Liver (tissue), 9 donors: ENCODE data around the gene SLC6A17. TPM values are rescaled to one million over a fixed set of nuclear protein-coding genes. Genes with fewer than 3 reads are reported as not detected.

Experiments
- DNase-seq: peaks from one replicate; pipeline ENCODE4 v3.0.0-alpha.2; 2017; ENCODE audit warnings: low spot score
- H3K27ac ChIP-seq, 2 donors: one replicate each; pipeline ENCODE4 v1.7.0; 2013; ENCODE audit warnings: inconsistent platforms in 2 of 2, low read length in 2 of 2, control low read depth in 1 of 2, low read depth in 1 of 2, mild to moderate bottlenecking in 1 of 2
- H3K27me3 ChIP-seq, 4 donors: one replicate each; pipeline versions ENCODE4 v1.6.1 to v1.7.0; 2013; ENCODE audit warnings: low read length in 3 of 4, inconsistent platforms in 1 of 4, mild to moderate bottlenecking in 1 of 4, moderate library complexity in 1 of 4; ENCODE audit not compliant: control insufficient read depth in 4 of 4, insufficient read depth in 4 of 4
- H3K36me3 ChIP-seq, 4 donors: one replicate each; pipeline versions ENCODE4 v1.6.1 to v1.7.0; 2013; ENCODE audit warnings: low read length in 3 of 4, mild to moderate bottlenecking in 3 of 4, low read depth in 1 of 4, moderate library complexity in 1 of 4; ENCODE audit not compliant: control insufficient read depth in 4 of 4, insufficient read depth in 3 of 4
- H3K4me1 ChIP-seq, 4 donors: one replicate each; pipeline versions ENCODE4 v1.6.1 to v1.7.0; 2013; ENCODE audit warnings: low read length in 3 of 4, mild to moderate bottlenecking in 3 of 4, moderate library complexity in 1 of 4; ENCODE audit not compliant: control insufficient read depth in 4 of 4, insufficient read depth in 4 of 4
- H3K4me3 ChIP-seq, 3 donors: one replicate each; pipeline versions ENCODE4 v1.6.1 to v1.7.0; 2013; ENCODE audit warnings: low read length in 3 of 3, control low read depth in 1 of 3, low read depth in 1 of 3, mild to moderate bottlenecking in 1 of 3
- H3K9ac ChIP-seq, 2 donors: one replicate each; pipeline ENCODE4 v1.7.0; 2013; ENCODE audit warnings: low read length in 2 of 2, mild to moderate bottlenecking in 2 of 2, moderate library complexity in 2 of 2, control low read depth in 1 of 2, low read depth in 1 of 2
- H3K9me3 ChIP-seq, 4 donors: one replicate each; pipeline versions ENCODE4 v1.6.1 to v1.7.0; 2013; ENCODE audit warnings: low read length in 3 of 4; ENCODE audit not compliant: control insufficient read depth in 4 of 4
- EGR1 ChIP-seq, 2 donors: IDR thresholded peaks; 2 replicates each; pipeline ENCODE4 v1.6.1; 2016 to 2018; ENCODE audit warnings: antibody characterized with exemption in 2 of 2, low read depth in 2 of 2
- FOXA1 ChIP-seq: IDR thresholded peaks from 2 replicates; pipeline ENCODE4 v1.6.1; 2016; ENCODE audit warnings: antibody characterized with exemption
- FOXA2 ChIP-seq: IDR thresholded peaks from 2 replicates; pipeline ENCODE4 v1.6.1; 2016; ENCODE audit warnings: antibody characterized with exemption
- GABPA ChIP-seq, 2 donors: IDR thresholded peaks in 1 of 2; conservative IDR thresholded peaks in 1 of 2; 2 replicates each; pipeline ENCODE4 v1.6.1; 2016; ENCODE audit warnings: antibody characterized with exemption in 2 of 2, mild to moderate bottlenecking in 1 of 2, moderate library complexity in 1 of 2
- HNF4A ChIP-seq, 2 donors: conservative IDR thresholded peaks; 2 replicates each; pipeline ENCODE4 v1.6.1; 2016; ENCODE audit warnings: antibody characterized with exemption in 2 of 2, mild to moderate bottlenecking in 2 of 2
- HNF4G ChIP-seq: IDR thresholded peaks from 2 replicates; pipeline ENCODE4 v1.6.1; 2016; ENCODE audit warnings: antibody characterized with exemption
- JUND ChIP-seq, 2 donors: IDR thresholded peaks; 2 replicates each; pipeline ENCODE4 v1.6.1; 2016; ENCODE audit warnings: antibody characterized with exemption in 2 of 2
- MAX ChIP-seq: IDR thresholded peaks from 2 replicates; pipeline ENCODE4 v1.6.1; 2016; ENCODE audit warnings: antibody characterized with exemption
- NR2F2 ChIP-seq: IDR thresholded peaks from 2 replicates; pipeline ENCODE4 v1.6.1; 2016; ENCODE audit warnings: antibody characterized with exemption
- RAD21 ChIP-seq, 2 donors: IDR thresholded peaks; 2 replicates each; pipeline ENCODE4 v1.6.1; 2016; ENCODE audit warnings: antibody characterized with exemption in 2 of 2, mild to moderate bottlenecking in 2 of 2
- REST ChIP-seq: IDR thresholded peaks from 2 replicates; pipeline ENCODE4 v1.6.1; 2016; ENCODE audit warnings: antibody characterized with exemption, mild to moderate bottlenecking
- RXRA ChIP-seq, 2 donors: IDR thresholded peaks; 2 replicates each; pipeline ENCODE4 v1.6.1; 2017 to 2018; ENCODE audit warnings: antibody characterized with exemption in 2 of 2, mild to moderate bottlenecking in 1 of 2
- SP1 ChIP-seq: IDR thresholded peaks from 2 replicates; pipeline ENCODE4 v1.6.1; 2018; ENCODE audit warnings: antibody characterized with exemption, mild to moderate bottlenecking
- TAF1 ChIP-seq: conservative IDR thresholded peaks from 2 replicates; pipeline ENCODE4 v1.6.1; 2016; ENCODE audit warnings: antibody characterized with exemption, mild to moderate bottlenecking
- YY1 ChIP-seq: IDR thresholded peaks from 2 replicates; pipeline ENCODE4 v1.6.1; 2016; ENCODE audit warnings: antibody characterized with exemption, mild to moderate bottlenecking
- ZBTB33 ChIP-seq: IDR thresholded peaks from 2 replicates; pipeline ENCODE4 v1.6.1; 2016; ENCODE audit warnings: antibody characterized with exemption
- WGBS: extraction: QIAGEN DNeasy Blood & Tissue Kit; methylation state at CpG from one replicate; pipeline ENCODE4 v1.1.7; 2013; 5-methylcytosine and 5-hydroxymethylcytosine counted together
- polyA plus RNA-seq, 2 donors: library from polyadenylated mRNA; stranded (reverse) in 1 of 2; unstranded in 1 of 2; fragments of 200-250 nt in 1 of 2; fragments of >200 nt in 1 of 2; fragmentation: Nextera tagmentation in 1 of 2; extraction: Ambion mirVana in 1 of 2; gene quantifications; one replicate each; pipeline versions ENCODE4 v1.2.1 to v1.2.3, GENCODE V29; 2013 to 2015
- total RNA-seq, 2 donors: library from RNA; depleted of rRNA; stranded (reverse); fragments of >200 nt; gene quantifications; one replicate each; pipeline ENCODE4 v1.2.3, GENCODE V29; 2014
- TF ChIP-seq, protein P1 (sequence below): fragments of 150-350 bp; IDR thresholded peaks from 2 replicates; pipeline ENCODE4 v1.5.1; 2017; ENCODE audit warnings: improper control_type of control experiment, low read depth, low read length; ENCODE audit not compliant: missing input control
- TF ChIP-seq, protein P2 (sequence below): IDR thresholded peaks from 2 replicates; pipeline ENCODE4 v1.6.1; 2016; ENCODE audit warnings: antibody characterized with exemption
- donor health status: healthy.
- donor health status: healthy.
- donor health status: healthy.
- donor health status: healthy.
- donor health status: healthy.

The SLC6A17 gene
- total and polyA plus RNA-seq, 4 donors: not detected

DNA sequence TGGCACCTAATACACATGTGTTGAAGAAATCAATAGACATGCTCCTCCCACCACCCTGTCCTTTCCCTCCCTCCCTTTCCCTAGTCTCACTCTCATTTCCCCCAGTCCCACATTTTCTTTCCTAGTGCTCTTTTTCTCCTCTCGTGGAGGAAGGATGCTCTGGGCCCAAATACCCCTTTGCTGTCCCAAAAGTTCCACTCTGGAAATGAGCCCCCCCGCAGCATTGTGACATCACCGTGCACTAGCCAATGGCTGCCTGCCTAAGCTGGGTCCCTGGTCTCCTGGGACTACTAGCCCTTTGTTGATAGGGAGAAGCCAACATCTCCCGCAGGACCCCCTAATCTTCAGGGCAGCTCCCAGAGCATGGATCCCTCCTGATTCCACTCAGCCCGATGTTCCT, 38.2 kb upstream of the SLC6A17 start, which contains the start of gene UBL4B:
Gene UBL4B (plus strand): TSS at position 301 of the 400 bp plus-strand sequence. CDS start 92 bp downstream, at position 393.
- no peak within 1 kb of the TSS for H3K9ac ChIP-seq
- 86% methylated on average over 5 of the region's 5 CpGs for WGBS
- no peak for DNase-seq
- H3K4me1 ChIP-seq: no peaks in the 10 kb centered on the region
- TF ChIP-seq FOXA2 (no peak), JUND (IDR thresholded peaks at IDR 0.05) (no peak), HNF4G (no peak), NR2F2 (no peak), FOXA1 (no peak), REST (no peak), RXRA (IDR thresholded peaks at IDR 0.05) (no peak), TAF1 (no peak), RAD21 (IDR thresholded peaks at IDR 0.05) (no peak), HNF4A (conservative IDR thresholded peaks at IDR 0.05) (no peak), EGR1 (IDR thresholded peaks at IDR 0.05; ENCODE audit: low read depth in 2 of 2) (no peak), GABPA (IDR thresholded peaks at IDR 0.05 in 1 of 2, conservative IDR thresholded peaks at IDR 0.05 in 1 of 2) (no peak), MAX (no peak), ZBTB33 (no peak), YY1 (no peak), SP1 (no peak)
- TF ChIP-seq, protein P1, sequence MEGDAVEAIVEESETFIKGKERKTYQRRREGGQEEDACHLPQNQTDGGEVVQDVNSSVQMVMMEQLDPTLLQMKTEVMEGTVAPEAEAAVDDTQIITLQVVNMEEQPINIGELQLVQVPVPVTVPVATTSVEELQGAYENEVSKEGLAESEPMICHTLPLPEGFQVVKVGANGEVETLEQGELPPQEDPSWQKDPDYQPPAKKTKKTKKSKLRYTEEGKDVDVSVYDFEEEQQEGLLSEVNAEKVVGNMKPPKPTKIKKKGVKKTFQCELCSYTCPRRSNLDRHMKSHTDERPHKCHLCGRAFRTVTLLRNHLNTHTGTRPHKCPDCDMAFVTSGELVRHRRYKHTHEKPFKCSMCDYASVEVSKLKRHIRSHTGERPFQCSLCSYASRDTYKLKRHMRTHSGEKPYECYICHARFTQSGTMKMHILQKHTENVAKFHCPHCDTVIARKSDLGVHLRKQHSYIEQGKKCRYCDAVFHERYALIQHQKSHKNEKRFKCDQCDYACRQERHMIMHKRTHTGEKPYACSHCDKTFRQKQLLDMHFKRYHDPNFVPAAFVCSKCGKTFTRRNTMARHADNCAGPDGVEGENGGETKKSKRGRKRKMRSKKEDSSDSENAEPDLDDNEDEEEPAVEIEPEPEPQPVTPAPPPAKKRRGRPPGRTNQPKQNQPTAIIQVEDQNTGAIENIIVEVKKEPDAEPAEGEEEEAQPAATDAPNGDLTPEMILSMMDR: no peak
- TF ChIP-seq, protein P2, sequence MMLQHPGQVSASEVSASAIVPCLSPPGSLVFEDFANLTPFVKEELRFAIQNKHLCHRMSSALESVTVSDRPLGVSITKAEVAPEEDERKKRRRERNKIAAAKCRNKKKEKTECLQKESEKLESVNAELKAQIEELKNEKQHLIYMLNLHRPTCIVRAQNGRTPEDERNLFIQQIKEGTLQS: no peak
- H3K4me3 ChIP-seq: no peak within 1 kb of the TSS
- no peak within 1 kb of the TSS for H3K27ac ChIP-seq
- no peaks in the 10 kb centered on the region for H3K9me3 ChIP-seq
- H3K36me3 ChIP-seq: no peaks in the 10 kb centered on the region
- H3K27me3 ChIP-seq: peaks cover 0 to 4% (median 0%) of the 10 kb centered on the region in 4 donors
